Measurements from ENCODE around the gene NHEJ1.

NHEJ1 gene

DNA sequence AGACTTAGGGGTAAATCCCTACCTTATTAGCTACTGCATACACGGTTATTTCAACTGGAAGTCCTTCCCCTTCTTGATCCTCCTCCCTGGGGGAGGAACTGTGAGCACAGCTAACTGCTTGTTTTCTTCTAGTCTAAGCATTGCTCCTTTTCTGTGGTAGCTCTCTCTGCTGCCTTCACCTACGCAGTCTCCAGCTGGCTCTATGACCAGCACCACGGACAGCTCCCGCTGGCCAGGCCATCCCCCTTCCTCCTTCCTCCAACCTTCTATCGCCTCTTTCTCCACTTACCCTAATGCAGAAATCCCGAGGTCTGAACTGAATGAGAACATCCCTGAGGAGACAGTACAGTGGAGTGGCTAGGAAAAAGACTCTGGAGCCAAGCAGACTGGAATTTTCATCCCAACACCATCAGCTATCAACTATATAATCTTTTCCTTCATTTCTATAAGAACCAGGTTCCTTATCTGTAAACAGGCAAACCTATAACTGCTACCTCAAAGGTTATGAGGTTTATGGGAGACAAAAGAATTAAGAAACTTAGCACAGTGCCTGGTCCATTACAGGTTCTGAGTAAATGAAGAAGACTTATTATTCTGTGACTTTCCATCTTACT, 114.6 kb downstream of the NHEJ1 start:
- TF ChIP-seq, protein P1, sequence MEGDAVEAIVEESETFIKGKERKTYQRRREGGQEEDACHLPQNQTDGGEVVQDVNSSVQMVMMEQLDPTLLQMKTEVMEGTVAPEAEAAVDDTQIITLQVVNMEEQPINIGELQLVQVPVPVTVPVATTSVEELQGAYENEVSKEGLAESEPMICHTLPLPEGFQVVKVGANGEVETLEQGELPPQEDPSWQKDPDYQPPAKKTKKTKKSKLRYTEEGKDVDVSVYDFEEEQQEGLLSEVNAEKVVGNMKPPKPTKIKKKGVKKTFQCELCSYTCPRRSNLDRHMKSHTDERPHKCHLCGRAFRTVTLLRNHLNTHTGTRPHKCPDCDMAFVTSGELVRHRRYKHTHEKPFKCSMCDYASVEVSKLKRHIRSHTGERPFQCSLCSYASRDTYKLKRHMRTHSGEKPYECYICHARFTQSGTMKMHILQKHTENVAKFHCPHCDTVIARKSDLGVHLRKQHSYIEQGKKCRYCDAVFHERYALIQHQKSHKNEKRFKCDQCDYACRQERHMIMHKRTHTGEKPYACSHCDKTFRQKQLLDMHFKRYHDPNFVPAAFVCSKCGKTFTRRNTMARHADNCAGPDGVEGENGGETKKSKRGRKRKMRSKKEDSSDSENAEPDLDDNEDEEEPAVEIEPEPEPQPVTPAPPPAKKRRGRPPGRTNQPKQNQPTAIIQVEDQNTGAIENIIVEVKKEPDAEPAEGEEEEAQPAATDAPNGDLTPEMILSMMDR (conservative IDR thresholded peaks at IDR 0.05) = no peak
- H3K27ac ChIP-seq = no peak overlapping the region

DNA sequence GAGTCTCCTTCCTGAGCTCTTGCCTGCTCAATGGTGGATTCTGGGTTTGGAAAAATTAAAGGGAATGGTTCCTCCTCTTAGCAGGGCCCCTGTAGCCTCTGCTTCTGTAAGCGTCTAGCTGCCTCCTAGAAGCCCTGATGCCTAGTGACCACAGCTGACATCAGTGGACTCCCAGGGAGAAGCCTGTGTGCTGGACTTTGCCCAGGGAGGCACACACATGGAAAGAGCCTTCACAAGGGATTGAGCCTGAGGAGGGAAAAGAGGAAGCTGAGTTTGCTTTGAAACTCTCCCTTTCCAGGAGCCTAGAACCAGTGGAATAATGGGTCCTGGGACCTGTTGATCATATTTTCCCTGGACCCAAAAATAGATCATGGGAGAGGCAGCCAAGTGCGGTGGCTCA, 117.9 kb downstream of the NHEJ1 start:
- TF ChIP-seq, protein P1 (conservative IDR thresholded peaks at IDR 0.05) = no peak
- no peak overlapping the region for H3K27ac ChIP-seq

DNA sequence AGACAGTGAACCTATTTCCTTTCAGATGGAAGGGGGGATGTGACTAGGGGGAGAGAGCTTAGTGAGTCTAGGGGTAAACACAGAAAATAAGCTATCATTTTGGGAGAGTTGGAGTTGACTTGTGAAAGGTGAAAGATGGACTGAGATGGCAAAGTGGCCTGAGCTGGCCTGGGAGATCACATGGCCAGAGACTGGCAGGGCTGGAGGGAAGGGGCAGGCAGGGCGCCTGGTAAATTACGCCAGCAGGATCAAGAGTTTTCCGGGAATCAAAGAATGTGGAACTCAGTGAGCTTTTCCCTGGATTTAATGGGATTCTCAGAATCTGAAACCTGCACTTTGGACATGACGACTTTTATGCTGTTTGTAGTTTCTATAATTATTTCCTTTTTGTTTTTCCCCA, 118.5 kb downstream of the NHEJ1 start:
- H3K27ac ChIP-seq = no peak overlapping the region
- TF ChIP-seq, protein P1 (conservative IDR thresholded peaks at IDR 0.05) = no peak

DNA sequence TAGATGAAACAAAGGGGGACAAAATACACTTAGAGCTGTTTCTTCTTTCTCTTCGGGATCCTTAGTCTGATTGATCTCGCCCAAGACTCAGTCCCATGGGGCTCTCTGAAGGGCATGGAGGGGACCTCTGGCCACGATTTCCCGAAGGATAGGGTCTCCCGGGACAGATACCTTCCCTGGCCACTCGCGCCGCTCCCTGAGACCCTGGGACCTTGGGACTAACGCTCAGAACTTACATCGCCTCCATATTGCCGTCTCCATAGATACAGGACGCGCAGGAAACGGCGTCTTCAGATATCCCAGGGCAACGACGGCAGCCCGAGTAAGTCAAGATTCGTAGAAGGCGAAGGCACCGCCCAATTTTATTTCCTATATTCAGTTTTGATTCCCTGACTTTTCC, 119.4 kb downstream of the NHEJ1 start, which contains the start of gene CFAP65:
CFAP65 (minus strand) TSS at position 265 of the 400 bp plus-strand sequence. CDS start 2,468 bp downstream, outside the sequence.
- TF ChIP-seq, protein P1 (conservative IDR thresholded peaks at IDR 0.05) = no peak
- H3K27ac ChIP-seq = no peak within 1 kb of the TSS

DNA sequence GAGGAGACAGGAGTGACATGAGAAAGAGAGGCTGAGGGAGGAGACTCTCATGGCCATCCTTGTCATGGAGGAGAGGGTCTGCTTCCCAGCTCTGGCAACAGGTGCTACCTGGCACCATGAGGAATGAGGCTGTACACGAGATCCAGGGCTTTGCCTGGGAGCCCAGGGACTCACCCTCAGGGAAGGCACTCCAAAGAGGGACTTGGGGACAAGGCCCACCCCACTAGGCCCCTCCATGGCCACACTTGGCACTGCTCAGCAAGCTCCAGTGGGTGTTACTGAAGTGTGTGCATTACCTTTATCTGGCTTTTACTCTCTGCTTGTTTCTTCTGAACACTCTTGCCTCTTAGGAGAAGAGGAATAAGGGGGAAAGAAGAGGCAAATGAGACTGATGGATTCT, 122.0 kb downstream of the NHEJ1 start:
- no peak overlapping the region for H3K27ac ChIP-seq
- TF ChIP-seq, protein P1 (conservative IDR thresholded peaks at IDR 0.05) = no peak

DNA sequence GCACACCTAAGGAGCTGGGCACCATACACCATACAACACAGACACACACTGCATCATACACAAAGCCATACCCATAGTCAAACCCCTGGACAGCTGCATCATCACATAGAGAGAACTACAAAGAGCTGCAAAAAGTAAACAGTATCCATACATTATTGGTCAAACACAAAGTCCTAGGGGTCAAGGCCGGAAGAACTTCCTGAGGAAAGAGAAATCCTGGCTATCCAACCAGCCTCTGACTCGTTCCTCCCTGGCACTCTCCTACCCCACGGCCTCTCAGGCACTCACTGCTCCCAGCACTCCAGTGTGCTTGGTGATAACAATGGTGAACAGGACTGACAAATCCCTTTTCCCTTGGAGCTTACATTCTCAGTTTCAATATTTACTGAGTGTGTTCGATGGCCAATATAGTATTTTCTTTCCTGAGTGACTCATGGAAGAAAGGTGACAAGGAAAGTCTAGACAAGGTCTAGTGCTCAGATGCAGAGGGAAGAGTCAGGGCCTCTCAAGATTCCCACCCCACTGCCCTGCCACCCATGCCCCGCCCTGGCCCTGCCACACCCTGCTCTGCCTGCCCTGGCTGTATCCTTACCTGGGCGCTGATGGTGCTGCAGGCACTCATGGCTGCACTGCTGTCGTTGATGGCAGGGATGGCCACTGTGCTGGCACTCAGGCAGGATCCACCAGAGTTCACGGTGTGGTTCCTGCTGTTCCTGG, 122.7 kb downstream of the NHEJ1 start:
- TF ChIP-seq, protein P1 (conservative IDR thresholded peaks at IDR 0.05) = no peak
- no peak overlapping the region for H3K27ac ChIP-seq

DNA sequence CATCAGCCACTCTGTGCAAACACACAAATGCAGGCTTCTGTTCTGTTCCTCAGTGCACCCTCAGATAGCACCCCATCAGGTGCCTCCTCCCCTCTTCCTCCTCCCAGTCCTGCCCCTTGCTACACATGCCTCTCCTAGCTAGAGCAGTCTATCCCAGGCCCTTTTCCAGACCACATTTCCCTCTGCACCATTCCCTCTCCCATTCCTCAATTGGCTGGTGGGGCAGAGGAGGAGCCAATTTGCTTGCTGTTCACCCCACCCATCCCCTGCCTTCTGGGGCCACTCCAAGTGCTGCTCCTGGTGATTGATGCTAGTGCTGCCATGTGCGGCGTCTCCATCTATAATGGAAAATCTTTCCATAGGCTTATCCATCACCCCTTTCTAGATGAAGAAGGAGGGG, 124.7 kb downstream of the NHEJ1 start:
- TF ChIP-seq, protein P1 (conservative IDR thresholded peaks at IDR 0.05) = no peak

More for the DNA sequence above, 124.7 kb downstream of the NHEJ1 start:
- H3K27ac ChIP-seq = no peak overlapping the region
